K562 (cell line): ENCODE data around the gene TMEM170A.

ENCODE experiments used
- FOXK1 ChIP-seq: sonication (generic); formaldehyde crosslinking; IDR thresholded peaks from 2 replicates; pipeline ENCODE4 v1.8.0; 2022; ENCODE audit warnings: missing genetic modification reagents, mild to moderate bottlenecking, borderline replicate concordance
- MXI1 ChIP-seq: IDR thresholded peaks from 2 replicates; pipeline ENCODE4 v1.6.1; 2011; ENCODE audit warnings: low read depth, mild to moderate bottlenecking, improper control_type of control experiment, low read length
- NFIC ChIP-seq: fragments of 450-650 bp; IDR thresholded peaks from 2 replicates; pipeline ENCODE4 v1.6.1; 2017; ENCODE audit warnings: mild to moderate bottlenecking, inconsistent platforms
- RBM17 ChIP-seq: fragments of 200-400 bp; formaldehyde crosslinking; IDR thresholded peaks from 2 replicates; pipeline ENCODE4 v1.6.1; 2017; ENCODE audit warnings: low read depth, mild to moderate bottlenecking, low read length, borderline replicate concordance
- SIN3A ChIP-seq, 2 experiments: fragments of 150-350 bp in 1 of 2; IDR thresholded peaks; 2 replicates each; pipeline ENCODE4 v1.6.1; 2011 to 2016; ENCODE audit warnings: borderline replicate concordance in 2 of 2, low read depth in 2 of 2, low read length in 2 of 2, mild to moderate bottlenecking in 2 of 2, moderate library complexity in 2 of 2; ENCODE audit not compliant: control insufficient read depth in 1 of 2
- SP1 ChIP-seq: sonication (generic); formaldehyde crosslinking; IDR thresholded peaks from 2 replicates; pipeline ENCODE4 v1.8.1; 2022; ENCODE audit warnings: mild to moderate bottlenecking, missing genetic modification reagents
- TSC22D4 ChIP-seq: fragments of 450-650 bp; IDR thresholded peaks from 2 replicates; pipeline ENCODE4 v1.6.1; 2016; ENCODE audit warnings: missing genetic modification characterization, missing biosample characterization, control low read depth
- ZNF384 ChIP-seq: IDR thresholded peaks from 2 replicates; pipeline ENCODE4 v1.6.1; 2012; ENCODE audit warnings: low read depth, low read length, improper control_type of control experiment
- TF ChIP-seq, protein P1 (sequence below): fragments of 250-450 bp; sonication (Bioruptor Pico); IDR thresholded peaks from 2 replicates; pipeline ENCODE4 v1.5.0; 2021
- TF ChIP-seq, protein P2 (sequence below): fragments of 250-450 bp; sonication (Bioruptor Pico); IDR thresholded peaks from 2 replicates; pipeline ENCODE4 v1.5.0; 2020; ENCODE audit warnings: mild to moderate bottlenecking, borderline replicate concordance

DNA sequence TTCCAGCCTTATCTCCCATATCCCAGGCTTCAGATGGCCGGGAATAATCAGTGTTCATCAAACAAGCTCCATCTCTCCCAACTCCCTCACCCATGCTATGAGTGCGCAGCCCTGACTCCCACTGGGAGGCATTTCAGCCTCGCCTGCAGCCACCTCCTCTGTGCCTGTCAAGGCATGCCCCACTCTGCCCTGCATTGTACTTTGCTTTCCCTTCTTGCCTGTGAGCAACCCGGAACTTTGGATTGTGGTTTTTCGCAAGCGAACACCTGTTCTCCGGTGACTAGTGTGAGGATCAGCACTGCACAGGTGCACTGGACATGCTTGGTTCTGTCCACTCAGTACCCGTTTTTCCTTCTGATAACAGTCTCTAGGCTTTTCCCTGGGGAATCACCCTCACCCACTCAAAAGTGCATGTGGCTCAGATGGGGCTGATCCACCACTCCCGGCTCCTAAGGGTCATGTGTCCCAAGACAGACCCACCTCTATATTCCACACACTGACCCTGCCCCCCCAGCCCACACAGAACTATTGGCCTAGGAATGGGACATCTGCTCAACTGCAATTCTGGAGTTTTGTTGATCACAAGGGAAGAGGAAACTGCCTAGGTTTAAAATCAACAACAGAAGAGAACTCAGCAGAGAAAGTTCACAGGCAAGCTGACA lies 21.7 kb upstream of the TMEM170A start:
- TF ChIP-seq, protein P1, sequence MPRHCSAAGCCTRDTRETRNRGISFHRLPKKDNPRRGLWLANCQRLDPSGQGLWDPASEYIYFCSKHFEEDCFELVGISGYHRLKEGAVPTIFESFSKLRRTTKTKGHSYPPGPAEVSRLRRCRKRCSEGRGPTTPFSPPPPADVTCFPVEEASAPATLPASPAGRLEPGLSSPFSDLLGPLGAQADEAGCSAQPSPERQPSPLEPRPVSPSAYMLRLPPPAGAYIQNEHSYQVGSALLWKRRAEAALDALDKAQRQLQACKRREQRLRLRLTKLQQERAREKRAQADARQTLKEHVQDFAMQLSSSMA (CRISPR knock-in tag), result no peak
- TF ChIP-seq RBM17 (no peak), FOXK1 (CRISPR knock-in tag) (no peak), MXI1 (no peak), NFIC (no peak), SP1 (CRISPR knock-in tag) (no peak), SIN3A (IDR thresholded peaks at IDR 0.05; ENCODE audit: borderline replicate concordance in 2 of 2, control insufficient read depth in 1 of 2, low read depth in 2 of 2, low read length in 2 of 2) (no peak), ZNF384 (no peak), TSC22D4 (tag) (no peak)
- TF ChIP-seq, protein P2, sequence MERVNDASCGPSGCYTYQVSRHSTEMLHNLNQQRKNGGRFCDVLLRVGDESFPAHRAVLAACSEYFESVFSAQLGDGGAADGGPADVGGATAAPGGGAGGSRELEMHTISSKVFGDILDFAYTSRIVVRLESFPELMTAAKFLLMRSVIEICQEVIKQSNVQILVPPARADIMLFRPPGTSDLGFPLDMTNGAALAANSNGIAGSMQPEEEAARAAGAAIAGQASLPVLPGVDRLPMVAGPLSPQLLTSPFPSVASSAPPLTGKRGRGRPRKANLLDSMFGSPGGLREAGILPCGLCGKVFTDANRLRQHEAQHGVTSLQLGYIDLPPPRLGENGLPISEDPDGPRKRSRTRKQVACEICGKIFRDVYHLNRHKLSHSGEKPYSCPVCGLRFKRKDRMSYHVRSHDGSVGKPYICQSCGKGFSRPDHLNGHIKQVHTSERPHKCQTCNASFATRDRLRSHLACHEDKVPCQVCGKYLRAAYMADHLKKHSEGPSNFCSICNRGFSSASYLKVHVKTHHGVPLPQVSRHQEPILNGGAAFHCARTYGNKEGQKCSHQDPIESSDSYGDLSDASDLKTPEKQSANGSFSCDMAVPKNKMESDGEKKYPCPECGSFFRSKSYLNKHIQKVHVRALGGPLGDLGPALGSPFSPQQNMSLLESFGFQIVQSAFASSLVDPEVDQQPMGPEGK (CRISPR knock-in tag), result no peak
